Posterior vena cava (tissue), 2 donors: ENCODE data around the gene WEE2. TPM values are rescaled to one million over a fixed set of nuclear protein-coding genes. Genes with fewer than 3 reads are reported as not detected.
A peak's percentile ranks its signal among the peaks of the same experiment; 100 is the strongest.
"Not testable (repeated sequence)": the region's sequence is repeated elsewhere in the genome, so short reads cannot be mapped to it uniquely, and the experiment has no call there.

Experiments
- DNase-seq: peaks from one replicate; pipeline ENCODE4 v3.0.0-alpha.2; 2020; ENCODE audit warnings: low spot score
- intact Hi-C, 2 donors: fragments of 100-400 bp; cut with DNase I; formaldehyde crosslinking; loops; one replicate each; pipeline versions ENCODE4 v1.14.1 to v1.14.2; 2022 to 2023
- total RNA-seq, 2 donors: library from RNA; stranded (reverse); fragmentation: NEBNext Ultra II Directional; extraction: Animal tissue kit (Norgen Biotek cat#: 25700); gene quantifications; one replicate each; pipeline ENCODE4 v1.2.1, GENCODE V29; 2021
- donor health status: DM: yes; HTN: yes; CAD: no.
- donor health status: DM: yes; HTN: yes; CAD: no.

WEE2 gene
- total RNA-seq, 2 donors from 2014 or later, result not detected

DNA sequence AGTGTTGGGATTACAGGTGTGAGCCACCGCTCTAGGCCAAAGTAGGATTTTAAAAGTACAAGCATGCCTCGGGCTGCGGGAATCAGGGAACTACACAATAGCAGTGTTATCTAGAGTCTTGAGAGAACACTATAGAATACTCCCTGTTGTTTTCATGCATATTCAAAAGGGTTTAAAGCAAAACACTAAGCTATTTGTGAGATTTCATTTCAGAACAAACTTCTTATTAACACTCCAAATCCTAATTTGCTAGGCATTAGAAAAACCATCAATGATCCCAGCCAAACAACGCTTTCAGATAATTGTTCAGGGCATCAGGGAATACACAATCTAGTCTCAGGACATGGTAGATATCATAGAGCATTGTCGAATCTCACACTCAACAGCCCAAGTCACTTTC lies 20.1 kb upstream of the WEE2 start:
- intact Hi-C loops, result no loop called here
- DNase-seq, result no peak

DNA sequence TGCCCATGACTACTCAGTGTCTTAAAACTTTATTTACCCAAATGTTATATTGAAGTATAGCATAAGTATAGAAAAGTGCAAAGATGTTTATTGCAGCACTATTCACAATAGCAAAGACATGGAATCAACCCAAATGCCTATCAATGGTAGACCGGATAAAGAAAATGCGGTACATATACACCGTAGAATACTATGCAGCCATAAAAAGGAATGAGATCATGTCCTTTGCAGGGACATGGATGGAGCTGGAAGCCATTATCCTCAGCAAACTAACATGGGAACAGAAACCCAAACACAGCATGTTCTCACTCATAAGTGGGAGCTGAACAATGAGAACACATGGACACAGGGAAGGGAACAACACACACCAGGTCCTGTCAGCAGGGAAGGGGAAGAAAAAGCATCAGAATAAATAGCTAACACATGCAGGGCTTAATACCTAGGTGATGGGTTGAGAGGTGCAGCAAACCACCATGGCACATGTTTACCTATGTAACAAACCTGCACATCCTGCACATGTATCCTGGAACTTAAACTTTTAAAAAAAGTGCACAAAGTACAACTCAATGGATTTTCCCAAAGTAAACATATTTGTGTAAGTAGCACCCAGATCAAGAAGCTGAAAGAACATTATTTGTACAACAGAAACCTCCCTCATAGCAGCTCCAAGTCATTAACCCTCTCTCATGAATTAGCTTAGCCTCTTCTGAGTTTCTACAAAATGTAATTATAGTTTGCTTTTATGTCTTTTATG lies 18.9 kb upstream of the WEE2 start:
- DNase-seq, intact Hi-C loops: not testable (repeated sequence)

DNA sequence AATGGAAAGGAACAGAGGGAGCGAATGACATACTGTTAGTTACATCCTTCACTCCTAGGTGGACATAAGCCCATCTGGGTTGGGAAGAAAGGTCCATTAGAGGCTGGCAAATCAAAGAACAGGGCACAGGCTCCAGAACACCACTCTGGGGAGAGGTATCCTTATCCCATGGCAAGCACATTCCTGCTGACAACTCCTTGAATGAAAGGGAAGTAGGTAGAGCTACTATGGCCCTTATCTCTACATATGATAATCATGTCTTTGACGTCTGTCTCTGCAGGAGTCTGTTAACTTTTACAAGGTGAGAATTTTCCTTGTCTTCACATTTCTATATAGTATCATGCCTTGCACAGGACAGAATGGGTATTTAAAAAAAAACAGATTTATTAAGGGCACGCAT lies 16.6 kb upstream of the WEE2 start:
- no peak for DNase-seq
- intact Hi-C loops, result no loop called here

DNA sequence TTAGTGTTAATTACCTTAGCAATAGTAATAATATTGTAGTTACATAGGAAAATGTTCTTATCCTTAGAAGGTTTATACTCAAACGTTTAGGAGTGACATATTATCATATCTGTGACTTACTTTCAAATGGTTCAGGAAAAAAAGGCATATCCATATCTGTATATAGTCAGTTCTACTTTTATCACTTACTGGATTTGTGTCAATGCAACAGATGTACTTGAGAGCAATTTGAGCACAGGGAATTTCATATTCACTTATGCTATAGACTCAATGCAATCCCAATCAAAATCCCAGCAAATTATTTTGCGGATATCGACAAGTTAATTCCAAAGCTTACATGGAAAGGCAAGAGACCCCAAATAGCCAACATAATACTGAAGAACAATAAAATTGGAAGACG lies 16.2 kb upstream of the WEE2 start:
- intact Hi-C loops, result no loop called here
- DNase-seq, result no peak

DNA sequence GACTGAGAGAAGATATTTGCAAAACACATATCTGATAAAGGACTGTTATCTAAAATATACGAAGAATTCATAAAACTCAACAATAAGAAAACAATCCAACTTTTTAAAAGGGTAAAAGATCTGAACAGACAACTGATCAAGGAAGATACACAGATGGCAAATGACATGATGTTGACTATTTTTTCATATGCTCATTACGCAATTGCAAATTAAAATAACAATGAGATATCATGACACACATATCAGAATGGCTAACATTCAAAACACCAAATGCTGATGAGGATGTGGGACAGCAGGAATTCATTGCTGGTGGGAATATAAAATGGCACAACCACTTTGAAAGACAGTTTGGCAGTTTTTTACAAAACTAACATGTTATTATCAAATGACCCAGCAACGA lies 15.1 kb upstream of the WEE2 start:
- no peak for DNase-seq
- intact Hi-C loops, result no loop called here

DNA sequence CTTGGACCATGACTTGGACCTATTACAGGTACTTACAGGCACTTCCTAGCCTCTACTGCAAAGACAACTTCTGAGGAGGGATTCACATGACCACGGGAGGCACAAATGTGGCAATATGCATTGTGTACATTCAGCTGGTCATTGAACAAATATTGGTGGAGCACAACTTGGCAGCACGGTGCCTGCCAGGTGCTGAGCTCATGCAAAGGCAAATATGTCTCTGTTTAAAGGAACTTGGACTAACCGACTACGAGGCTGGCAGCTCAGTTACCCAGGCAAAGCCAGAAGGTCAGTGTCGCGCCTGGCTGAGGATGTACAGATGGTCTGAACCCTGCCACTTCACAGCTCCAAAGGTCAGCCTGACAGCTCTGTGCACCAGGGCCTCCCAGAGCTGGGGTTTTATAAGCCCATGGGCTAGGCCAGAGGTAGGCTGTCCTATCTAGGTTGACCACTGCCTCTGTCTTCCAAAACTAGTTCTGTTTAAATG lies 12.3 kb upstream of the WEE2 start:
- intact Hi-C loops, result no loop called here
- DNase-seq, result no peak

DNA sequence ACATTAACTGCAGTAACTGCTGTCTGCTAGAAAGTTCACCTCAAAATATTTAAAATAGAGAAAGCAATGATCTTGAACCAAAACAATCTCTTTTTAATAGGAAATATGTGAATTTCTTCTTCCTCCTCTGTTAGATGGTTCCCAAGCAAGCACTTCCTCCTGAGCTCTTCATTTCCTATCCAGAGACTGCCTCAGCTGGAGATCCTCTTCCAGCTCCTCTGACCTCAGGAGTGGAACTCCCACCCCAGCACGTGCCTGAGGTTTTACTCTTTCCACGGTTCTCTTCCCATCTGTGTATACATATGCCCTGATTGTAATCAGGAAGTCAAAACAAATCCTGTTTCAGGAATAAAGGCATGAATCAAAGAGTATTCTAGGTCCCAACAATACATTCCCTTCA lies 11.8 kb upstream of the WEE2 start:
- intact Hi-C loops, result no loop called here
- DNase-seq, result no peak

DNA sequence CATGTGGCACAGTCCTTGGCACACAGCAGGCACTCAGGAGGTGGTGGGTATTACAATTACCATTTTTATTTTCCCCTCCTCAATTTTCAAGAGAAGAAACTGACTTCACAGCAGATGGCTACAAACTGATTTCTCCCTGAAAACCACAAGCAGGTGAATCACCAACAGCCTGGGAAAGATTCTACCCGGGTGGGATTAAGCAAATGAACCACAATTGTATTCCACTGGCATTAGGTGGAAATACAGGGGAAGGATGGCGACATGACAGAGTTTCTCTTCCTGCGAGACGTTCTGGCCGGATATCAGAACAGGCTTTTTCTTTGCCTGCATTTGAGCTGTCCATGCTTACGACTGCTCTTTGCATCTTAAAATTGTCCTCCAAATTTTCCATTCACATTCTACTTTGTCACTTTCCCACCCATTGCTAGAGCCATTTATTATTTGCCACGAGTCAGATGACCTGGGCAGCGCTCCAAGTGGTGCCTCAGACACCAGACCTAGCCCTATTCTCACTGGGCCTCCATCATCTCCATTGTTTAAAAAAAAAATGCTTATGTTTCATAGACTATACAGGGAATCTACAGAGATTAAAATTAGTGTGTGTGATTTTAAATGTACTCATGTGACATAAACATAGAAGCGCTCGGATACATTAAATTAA lies 10.8 kb upstream of the WEE2 start:
- DNase-seq, result no peak
- intact Hi-C loops, result no loop called here

DNA sequence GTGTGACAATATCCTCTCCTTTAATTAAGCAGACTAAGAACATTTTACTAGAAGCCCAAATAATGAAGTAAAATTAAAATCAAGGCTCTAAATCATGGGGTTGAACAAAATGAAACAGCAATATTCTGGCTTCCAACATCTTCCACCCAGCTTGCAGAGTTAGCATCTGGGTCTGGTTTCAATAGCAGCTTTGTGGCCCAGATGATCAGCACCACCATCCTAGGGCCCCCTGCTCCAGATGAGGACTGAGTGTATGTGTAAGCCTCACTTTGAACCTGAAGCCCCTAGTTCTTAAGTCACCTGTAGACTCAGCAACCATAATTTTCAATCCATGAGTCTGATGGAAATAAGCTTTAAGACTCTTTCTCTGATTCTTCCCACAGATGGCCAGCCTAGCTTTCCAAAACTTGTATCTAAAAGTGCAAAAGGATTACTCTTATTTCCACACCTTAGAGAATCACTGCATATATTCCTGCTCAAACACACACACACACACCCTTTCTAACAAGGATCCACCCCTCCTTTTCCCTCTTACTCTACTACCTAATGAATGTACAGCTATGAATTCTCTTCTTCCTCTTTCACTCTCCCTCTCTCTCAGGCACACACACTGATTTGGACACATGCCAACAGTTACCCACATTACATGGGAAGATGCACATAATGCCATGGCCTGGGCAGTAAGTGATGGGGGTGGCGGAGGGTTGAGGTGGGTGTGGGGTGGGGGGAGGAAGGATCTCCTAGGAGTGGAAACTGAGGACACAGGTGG lies 9.7 kb upstream of the WEE2 start:
- DNase-seq, result no peak
- intact Hi-C loops, result no loop called here

DNA sequence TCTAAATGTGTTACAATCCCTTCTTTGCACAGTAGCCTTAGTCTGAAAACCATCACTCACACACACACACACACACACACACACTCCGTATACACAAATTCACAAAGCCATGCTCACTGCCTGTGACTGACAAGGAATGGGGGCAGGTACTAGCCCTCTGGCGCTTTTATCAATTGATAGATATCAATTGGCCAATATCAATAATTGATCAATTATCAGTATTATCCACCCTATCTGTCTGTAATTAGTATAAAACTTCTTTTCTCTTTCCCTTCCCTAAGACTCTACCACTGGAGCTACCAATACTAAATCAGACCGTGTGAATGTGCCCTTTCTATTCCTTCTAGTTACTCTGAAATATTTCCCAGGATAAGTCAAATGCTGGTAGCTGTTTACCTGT lies 8.3 kb upstream of the WEE2 start:
- DNase-seq, result no peak
- intact Hi-C loops, result no loop called here

DNA sequence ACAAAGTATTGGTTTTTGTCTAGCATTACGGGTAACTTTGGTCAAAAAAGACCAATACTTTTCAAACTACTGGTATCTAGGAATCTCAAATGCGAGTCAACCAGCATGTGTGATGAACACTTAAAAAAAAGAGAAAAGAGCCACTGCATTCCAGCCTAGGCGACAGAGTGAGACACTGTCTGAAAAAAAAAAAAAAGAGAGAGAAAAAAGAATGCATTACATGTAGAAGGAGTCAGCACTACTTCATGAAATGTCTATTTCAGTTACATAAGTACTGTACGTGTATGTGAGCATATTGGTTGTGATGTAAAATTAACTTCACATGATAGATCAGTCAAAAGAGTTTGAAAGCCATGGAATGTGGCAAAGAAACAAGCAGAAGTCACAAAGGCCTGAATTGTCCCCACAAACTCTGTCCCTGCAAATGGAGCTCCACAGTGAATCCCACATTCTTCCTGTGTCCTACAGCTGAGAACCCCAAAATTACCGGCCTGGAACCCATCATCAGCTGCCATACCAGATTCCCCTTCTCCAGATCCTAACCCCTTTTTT lies 7.8 kb upstream of the WEE2 start:
- intact Hi-C loops, result no loop called here

DNA sequence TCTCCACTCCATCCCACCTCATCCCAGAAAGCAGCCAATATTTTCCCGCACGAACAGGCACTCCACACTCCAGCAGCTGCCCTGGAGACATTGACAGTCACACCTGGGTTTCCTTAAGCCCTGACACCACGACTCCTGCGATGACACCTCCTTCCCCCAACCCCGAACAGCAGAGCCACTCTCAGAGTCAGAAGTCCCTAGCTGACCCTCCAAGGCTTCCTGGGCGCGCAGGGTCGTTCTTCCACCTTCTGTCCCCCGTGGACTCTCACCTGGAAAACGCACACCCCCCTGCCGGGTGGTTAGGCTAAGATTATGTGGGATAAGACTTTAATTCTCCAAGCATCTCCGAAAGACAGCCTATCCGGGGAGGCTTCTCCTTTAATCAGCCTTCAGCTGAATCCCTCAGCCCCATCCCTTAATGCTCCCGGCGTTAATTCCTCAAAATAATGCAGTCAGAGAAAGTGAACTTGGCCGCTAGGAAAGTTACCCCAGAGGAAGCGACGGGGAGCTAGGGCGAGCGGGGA lies 7.2 kb upstream of the WEE2 start:
- intact Hi-C loops, result no loop called here
- peak; percentile 70 for DNase-seq

More for the DNA sequence above, 7.8 kb upstream of the WEE2 start:
- DNase-seq, result no peak

DNA sequence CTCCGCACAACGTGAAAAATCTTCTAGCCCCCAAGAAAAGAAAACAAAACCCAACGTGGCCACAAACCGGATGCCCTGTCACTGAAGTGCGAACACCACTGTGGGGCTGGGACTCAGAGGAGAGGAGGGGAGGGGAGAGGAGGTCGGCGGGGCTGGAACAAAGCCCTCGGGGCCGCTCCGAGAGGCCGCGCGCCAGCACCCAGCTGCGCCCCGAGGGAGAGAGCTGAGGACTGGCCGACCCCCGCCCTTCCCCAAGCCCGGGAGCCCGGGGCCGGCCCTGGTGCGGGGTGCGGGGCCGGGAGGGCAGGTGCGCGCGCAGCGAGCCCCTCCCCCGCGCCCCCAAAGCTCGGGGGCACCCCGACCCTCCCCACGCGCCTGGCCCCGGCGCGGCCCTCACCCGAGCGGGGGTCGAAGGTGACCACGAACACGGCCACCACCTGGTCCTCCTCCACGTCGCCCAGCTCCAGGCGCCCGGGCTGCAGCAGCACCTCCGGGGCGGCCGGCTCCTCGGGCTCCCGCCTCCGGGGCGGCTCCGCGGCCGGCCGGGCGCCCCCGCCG lies 6.6 kb upstream of the WEE2 start:
- intact Hi-C loops, result no loop called here
- peak; percentile 78 for DNase-seq

DNA sequence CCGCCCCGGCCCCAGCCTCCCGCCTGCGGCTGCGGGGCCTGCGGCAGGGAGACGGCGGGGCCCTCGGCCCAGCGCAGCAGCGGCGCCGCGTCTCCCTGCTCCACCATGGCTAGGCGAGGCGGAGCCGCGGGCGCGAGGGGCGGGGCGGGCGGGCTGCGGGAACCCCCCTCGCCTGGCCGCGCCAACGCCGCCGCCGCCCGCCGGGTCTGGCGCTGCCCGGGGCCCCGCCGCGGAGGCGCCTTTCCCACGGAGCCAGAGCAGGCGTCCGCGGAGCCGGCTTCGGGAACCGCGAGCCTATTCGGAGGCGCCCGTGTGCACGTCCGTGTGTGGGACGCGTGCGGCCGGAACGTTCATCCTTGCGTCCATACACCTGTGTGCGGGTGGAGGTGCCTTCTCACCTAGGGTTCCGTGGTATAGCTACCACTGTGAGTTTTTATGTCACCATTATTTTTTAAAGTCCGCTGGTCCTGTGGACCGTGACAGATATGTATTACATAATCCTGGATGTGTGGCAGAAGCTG lies 6.0 kb upstream of the WEE2 start, which contains the start of gene DENND11:
Gene DENND11, minus strand, starts transcription at position 120 of the 521 bp plus-strand sequence. Its CDS starts 13 bp downstream, at position 107.
- intact Hi-C loops, result no loop called here
- peak; percentile 76 for DNase-seq

DNA sequence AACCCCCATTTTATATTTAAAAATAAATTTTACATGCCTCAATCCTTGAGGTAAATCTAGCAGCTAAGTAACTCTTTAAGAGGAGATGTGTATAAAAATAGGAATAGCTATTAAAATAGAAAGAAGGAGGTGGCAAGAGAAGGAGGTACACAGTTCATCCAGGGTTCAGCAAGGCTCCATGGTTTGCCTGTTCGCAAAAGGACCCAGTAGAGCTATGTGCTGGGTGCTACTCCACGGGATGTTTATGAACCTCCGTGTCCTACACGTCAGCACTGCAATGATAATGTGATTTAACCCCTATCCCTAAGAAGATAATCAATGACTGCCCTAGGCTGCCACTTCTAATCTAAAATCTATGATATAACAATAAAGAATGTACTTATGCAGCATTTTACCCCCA lies 5.3 kb upstream of the WEE2 start:
- DNase-seq, result no peak
- intact Hi-C loops, result no loop called here

DNA sequence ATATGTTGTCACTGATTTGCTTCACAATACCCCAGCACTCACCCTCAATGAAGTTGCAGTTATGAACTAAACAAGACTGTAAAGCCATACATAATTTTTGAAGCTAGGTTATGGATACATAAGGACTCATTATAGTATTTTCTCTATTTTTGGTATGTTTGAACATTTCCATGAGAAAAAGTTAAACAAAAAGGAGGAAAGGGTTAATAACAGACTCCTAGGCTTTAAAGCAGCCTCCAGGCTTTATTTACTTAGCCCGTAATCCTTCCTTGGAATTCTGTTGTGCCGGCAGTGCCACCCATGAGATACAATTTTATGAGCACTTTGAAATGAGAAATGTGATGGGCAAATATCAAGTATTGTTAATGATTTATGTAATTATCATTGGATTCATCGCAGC lies 4.0 kb upstream of the WEE2 start:
- intact Hi-C loops, result no loop called here
- no peak for DNase-seq

DNA sequence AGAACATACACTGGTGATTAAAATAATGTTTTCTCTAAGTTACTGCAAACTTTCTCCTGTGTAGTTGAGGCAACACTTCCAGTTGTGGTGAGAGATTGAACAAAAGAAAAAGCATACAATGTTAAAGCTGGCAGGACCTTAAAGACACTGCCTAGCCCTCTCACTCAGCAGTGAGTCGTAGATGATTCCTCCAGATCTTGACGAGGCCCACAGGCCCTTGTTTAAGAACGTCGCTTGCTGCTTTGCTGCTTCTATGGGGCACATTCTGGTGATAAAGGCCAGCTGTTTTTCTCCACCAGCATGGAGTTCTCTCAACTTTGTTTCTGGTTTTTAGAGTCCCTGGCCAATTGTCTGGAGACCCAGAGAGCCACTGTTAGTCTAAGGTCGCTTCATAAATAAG lies 3.4 kb upstream of the WEE2 start:
- DNase-seq, result no peak
- intact Hi-C loops, result no loop called here

DNA sequence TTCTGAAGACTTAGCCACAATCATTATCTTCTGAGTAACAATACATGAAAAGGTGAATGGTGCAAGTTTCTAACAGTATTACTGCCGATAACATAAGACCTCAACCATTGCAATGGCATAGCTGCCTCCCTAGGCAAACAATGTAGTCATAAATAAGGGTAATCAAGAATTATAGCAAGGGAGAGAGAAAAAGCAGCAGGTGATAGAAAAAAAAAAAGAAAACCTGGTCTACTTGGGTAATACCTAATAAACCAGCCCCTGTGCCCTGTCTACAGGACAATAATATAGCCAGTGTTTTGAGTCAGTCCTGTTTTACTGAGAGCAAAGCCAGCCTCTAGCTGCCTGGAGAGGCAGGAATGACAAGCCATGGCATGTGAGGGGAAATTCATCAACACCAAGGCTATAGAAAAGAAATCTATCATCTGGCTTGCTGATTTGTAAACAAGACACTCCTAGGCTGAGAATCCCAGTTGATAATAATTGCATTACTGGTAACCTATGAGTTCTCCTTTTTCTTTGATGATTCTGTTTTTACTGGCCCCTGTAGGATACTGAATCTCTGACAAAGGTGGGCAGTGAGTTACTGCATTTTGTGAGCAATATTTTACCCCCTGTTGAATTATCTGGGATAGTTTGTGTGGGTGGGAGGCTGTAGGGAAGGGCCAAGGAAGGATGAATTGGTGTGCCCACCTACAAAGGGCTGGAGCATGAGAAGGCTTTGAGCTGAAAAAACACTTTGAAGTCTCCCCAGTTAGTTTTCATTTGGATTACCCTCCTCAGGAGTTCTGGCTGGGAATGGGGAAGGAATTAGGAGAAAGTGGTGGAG lies 1.7 kb upstream of the WEE2 start:
- DNase-seq, result no peak
- intact Hi-C loops, result no loop called here
